Testis (tissue), 2 donors: Measurements from ENCODE around the gene DAAM2.

ENCODE experiments used
- POLR2A ChIP-seq: fragments of 450-650 bp; IDR thresholded peaks from one replicate; pipeline ENCODE4 v1.6.1; 2017; ENCODE audit warnings: antibody characterized with exemption, mild to moderate bottlenecking, moderate library complexity
- TF ChIP-seq, protein P1 (sequence below), 3 experiments: fragments of 450-650 bp in 2 of 3; fragments of 200-600 bp in 1 of 3; sonication (generic) in 1 of 3; IDR thresholded peaks; one replicate each; pipeline ENCODE4 v1.5.1; 2016 to 2019; ENCODE audit warnings: antibody characterized with exemption in 3 of 3, mild to moderate bottlenecking in 2 of 3, moderate library complexity in 1 of 3

- TF ChIP-seq POLR2A: no peak
- TF ChIP-seq, protein P1, sequence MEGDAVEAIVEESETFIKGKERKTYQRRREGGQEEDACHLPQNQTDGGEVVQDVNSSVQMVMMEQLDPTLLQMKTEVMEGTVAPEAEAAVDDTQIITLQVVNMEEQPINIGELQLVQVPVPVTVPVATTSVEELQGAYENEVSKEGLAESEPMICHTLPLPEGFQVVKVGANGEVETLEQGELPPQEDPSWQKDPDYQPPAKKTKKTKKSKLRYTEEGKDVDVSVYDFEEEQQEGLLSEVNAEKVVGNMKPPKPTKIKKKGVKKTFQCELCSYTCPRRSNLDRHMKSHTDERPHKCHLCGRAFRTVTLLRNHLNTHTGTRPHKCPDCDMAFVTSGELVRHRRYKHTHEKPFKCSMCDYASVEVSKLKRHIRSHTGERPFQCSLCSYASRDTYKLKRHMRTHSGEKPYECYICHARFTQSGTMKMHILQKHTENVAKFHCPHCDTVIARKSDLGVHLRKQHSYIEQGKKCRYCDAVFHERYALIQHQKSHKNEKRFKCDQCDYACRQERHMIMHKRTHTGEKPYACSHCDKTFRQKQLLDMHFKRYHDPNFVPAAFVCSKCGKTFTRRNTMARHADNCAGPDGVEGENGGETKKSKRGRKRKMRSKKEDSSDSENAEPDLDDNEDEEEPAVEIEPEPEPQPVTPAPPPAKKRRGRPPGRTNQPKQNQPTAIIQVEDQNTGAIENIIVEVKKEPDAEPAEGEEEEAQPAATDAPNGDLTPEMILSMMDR (IDR thresholded peaks at IDR 0.05): no peak
Observed at GRCh38 chr6:39897698-39898097, 105.5 kb downstream of the DAAM2 start.
